Upper lobe of left lung (tissue), 6 donors: ENCODE results near the gene KIRREL3. TPM values are rescaled to one million over a fixed set of nuclear protein-coding genes. Genes with fewer than 3 reads are reported as not detected.

Experiments used
- ATAC-seq, 2 donors: fragments of 200-7000 bp; cut with Tn5 transposase; one replicate each; pipeline ENCODE4 v1.9.1; 2022; ENCODE audit warnings: mild to moderate bottlenecking in 2 of 2, moderate library complexity in 2 of 2; ENCODE audit not compliant: low FRiP score in 2 of 2
- DNase-seq, 2 donors: peaks; one replicate each; pipeline ENCODE4 v3.0.0-alpha.2; 2019 to 2020
- H3K27ac ChIP-seq, 4 donors: fragments of 200-600 bp; sonication (generic); one replicate each; pipeline ENCODE4 v1.5.1; 2016 to 2019
- H3K27me3 ChIP-seq, 4 donors: fragments of 200-600 bp; sonication (generic); one replicate each; pipeline ENCODE4 v1.5.1; 2017 to 2019
- H3K36me3 ChIP-seq, 4 donors: fragments of 200-600 bp; sonication (generic); one replicate each; pipeline ENCODE4 v1.5.1; 2016 to 2019
- H3K4me1 ChIP-seq, 4 donors: fragments of 200-600 bp; sonication (generic); one replicate each; pipeline ENCODE4 v1.5.1; 2018 to 2019
- H3K4me3 ChIP-seq, 4 donors: fragments of 200-600 bp; sonication (generic); one replicate each; pipeline ENCODE4 v1.5.1; 2017 to 2019; ENCODE audit warnings: mild to moderate bottlenecking in 2 of 4, moderate library complexity in 1 of 4
- H3K9me3 ChIP-seq, 4 donors: fragments of 200-600 bp; sonication (generic); one replicate each; pipeline ENCODE4 v1.5.1; 2018 to 2019
- EP300 ChIP-seq, 4 donors: sonication (generic); formaldehyde crosslinking; IDR thresholded peaks; one replicate each; pipeline ENCODE4 v1.5.1; 2017; ENCODE audit warnings: antibody characterized with exemption in 4 of 4, control low read depth in 2 of 4
- POLR2A ChIP-seq, 4 donors: fragments of 450-650 bp; IDR thresholded peaks; one replicate each; pipeline ENCODE4 v1.5.1; 2016 to 2017; ENCODE audit warnings: antibody characterized with exemption in 4 of 4, mild to moderate bottlenecking in 2 of 4
- POLR2AphosphoS5 ChIP-seq, 2 donors: sonication (generic); formaldehyde crosslinking; IDR thresholded peaks; one replicate each; pipeline ENCODE4 v1.5.1; 2017; ENCODE audit warnings: antibody characterized with exemption in 2 of 2
- WGBS, 2 donors: methylation state at CpG; one replicate each; pipeline ENCODE4 v1.1.5; 2017 to 2018; 5-methylcytosine and 5-hydroxymethylcytosine counted together
- total RNA-seq, 6 donors: library from RNA; depleted of rRNA in 4 of 6; stranded (reverse); fragments of >200 nt in 4 of 6; gene quantifications; one replicate each; pipeline versions ENCODE4 v1.1.0 to v1.2.1, GENCODE V29; 2016 to 2021
- TF ChIP-seq, protein P1 (sequence below), 6 experiments: fragments of 450-650 bp in 4 of 6; fragments of 200-600 bp in 2 of 6; sonication (generic) in 2 of 6; IDR thresholded peaks; one replicate each; pipeline ENCODE4 v1.5.1; 2016 to 2019; ENCODE audit warnings: antibody characterized with exemption in 6 of 6
- donor health status: DM: no; HTN: no; CAD: no; lungs with moderate emphysema.
- donor health status: DM: no; HTN: yes; CAD: no; lungs with severe emphysema.

Gene KIRREL3
- total RNA-seq, 6 donors from 2014 or later, result 0.22 to 0.24 TPM; not detected in 4

DNA sequence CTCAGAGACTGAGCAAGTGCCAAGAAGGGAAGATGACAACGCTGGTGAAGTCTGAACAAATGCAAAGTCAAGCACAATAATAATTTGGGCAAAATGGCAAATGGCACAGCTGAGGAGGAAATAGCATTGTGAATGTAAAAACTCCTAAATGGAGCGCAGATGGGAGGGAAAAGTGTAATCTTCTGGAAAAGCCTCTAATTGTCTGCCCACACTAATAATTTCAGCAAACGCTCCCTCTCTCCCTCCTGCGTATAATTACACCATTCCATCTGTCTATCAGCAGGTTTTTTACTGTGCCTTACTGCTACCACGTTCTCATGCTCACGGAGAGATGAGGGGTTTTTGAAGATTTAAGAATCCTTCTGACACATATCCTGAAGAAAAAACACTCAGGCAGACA, 302.6 kb downstream of the KIRREL3 start:
- WGBS, 2 donors, result 87 to 89% methylated on average over 6 of the region's 6 CpGs
- Histone ChIP-seq H3K9me3 (no peaks in the 10 kb centered on the region), H3K27me3 (no peaks in the 10 kb centered on the region), H3K36me3 (no peaks in the 10 kb centered on the region), H3K4me3 (no peak overlapping the region), H3K4me1 (no peaks in the 10 kb centered on the region), H3K27ac (no peak overlapping the region)
- DNase-seq, result no peak
- no peak for TF ChIP-seq POLR2A (IDR thresholded peaks at IDR 0.05)
- TF ChIP-seq POLR2AphosphoS5 (IDR thresholded peaks at IDR 0.05), result no peak
- TF ChIP-seq EP300 (IDR thresholded peaks at IDR 0.05), result no peak
- TF ChIP-seq, protein P1, sequence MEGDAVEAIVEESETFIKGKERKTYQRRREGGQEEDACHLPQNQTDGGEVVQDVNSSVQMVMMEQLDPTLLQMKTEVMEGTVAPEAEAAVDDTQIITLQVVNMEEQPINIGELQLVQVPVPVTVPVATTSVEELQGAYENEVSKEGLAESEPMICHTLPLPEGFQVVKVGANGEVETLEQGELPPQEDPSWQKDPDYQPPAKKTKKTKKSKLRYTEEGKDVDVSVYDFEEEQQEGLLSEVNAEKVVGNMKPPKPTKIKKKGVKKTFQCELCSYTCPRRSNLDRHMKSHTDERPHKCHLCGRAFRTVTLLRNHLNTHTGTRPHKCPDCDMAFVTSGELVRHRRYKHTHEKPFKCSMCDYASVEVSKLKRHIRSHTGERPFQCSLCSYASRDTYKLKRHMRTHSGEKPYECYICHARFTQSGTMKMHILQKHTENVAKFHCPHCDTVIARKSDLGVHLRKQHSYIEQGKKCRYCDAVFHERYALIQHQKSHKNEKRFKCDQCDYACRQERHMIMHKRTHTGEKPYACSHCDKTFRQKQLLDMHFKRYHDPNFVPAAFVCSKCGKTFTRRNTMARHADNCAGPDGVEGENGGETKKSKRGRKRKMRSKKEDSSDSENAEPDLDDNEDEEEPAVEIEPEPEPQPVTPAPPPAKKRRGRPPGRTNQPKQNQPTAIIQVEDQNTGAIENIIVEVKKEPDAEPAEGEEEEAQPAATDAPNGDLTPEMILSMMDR (IDR thresholded peaks at IDR 0.05), result no peak
- no peak for ATAC-seq

DNA sequence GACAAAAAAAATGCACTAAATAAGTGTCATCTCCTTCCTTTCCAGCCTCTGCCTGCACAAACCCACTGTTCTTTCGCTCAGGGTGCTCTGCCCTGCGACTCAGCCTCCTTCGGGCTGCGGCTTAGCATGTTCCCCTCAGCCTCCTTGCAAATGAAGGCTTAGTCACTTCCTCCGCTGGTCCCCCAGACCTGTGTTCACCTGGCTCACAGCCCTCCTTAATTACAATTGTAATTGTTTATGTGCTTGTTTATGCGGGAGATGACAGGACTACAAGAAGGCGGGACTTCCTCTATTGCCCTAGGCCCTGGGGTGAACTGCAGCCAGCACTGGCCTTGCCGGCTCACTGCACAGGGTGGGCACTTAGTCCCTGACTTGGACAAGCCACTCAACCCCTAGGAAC, 303.6 kb downstream of the KIRREL3 start:
- H3K4me1 ChIP-seq, result no peaks in the 10 kb centered on the region
- ATAC-seq, result no peak
- no peak for DNase-seq
- no peaks in the 10 kb centered on the region for H3K36me3 ChIP-seq
- no peaks in the 10 kb centered on the region for H3K9me3 ChIP-seq
- WGBS, 2 donors, result 89 to 95% methylated on average over 8 of the region's 8 CpGs
- no peaks in the 10 kb centered on the region for H3K27me3 ChIP-seq
- H3K4me3 ChIP-seq, result no peak overlapping the region
- TF ChIP-seq, protein P1 (IDR thresholded peaks at IDR 0.05), result no peak
- TF ChIP-seq EP300 (IDR thresholded peaks at IDR 0.05) (no peak), POLR2A (IDR thresholded peaks at IDR 0.05) (no peak), POLR2AphosphoS5 (IDR thresholded peaks at IDR 0.05) (no peak)
- H3K27ac ChIP-seq, result no peak overlapping the region

DNA sequence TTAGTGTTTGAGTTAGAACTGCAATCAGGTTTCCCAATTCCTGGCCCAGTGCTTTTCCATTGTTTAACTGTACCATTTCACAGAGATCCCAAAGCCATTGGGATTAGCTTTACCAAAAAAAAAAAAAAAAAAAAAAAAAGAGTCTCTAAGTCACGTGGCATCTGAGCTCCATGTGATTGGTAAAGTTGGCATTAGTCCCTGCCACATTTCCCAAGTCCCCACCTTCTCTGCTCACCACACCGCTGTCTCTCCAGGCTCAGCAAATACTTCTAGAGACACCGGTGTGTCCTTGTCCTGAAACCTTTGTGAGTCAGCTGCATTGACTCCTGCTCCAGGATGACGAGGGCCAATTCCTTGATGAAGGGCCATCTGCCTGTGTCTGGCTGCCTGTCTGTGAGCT, 305.3 kb downstream of the KIRREL3 start:
- H3K36me3 ChIP-seq, result no peaks in the 10 kb centered on the region
- H3K9me3 ChIP-seq, result no peaks in the 10 kb centered on the region
- no peaks in the 10 kb centered on the region for H3K27me3 ChIP-seq
- ATAC-seq (no peak), DNase-seq (no peak)
- H3K4me1 ChIP-seq, result no peaks in the 10 kb centered on the region
- no peak overlapping the region for H3K4me3 ChIP-seq
- H3K27ac ChIP-seq, result no peak overlapping the region
- 67 to 73% methylated on average over 4 of the region's 4 CpGs for WGBS, 2 donors
- no peak for TF ChIP-seq EP300 (IDR thresholded peaks at IDR 0.05)
- TF ChIP-seq, protein P1 (IDR thresholded peaks at IDR 0.05), result no peak
- no peak for TF ChIP-seq POLR2A (IDR thresholded peaks at IDR 0.05)
- TF ChIP-seq POLR2AphosphoS5 (IDR thresholded peaks at IDR 0.05), result no peak

DNA sequence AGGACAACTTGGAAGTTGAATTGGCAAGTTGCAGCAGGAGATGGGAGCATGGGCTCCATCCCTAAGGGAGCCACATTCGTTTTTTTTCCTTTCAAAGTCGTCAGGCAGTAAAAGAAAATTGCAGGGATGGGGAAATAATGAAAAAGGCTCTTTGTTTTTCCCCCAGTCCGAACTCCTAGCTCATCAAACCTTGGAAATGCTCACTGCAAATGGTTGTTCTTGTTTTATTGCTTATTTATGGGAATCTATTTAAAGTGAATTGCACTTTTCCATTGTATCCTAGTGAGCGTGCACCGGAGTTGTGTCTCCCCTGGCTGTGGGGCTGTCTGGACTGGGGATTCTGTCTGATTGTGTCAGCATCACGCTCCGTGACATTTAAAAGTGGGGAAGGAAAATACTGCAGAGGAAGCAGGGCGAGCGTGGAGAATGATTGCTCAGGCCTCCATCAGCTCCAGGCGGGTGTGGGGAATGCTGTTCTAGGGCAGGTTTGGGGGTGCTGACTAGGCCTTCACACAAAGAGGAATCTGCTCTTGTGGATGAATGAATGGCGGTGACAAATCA, 306.4 kb downstream of the KIRREL3 start:
- H3K9me3 ChIP-seq, result no peaks in the 10 kb centered on the region
- H3K4me3 ChIP-seq, result no peak overlapping the region
- DNase-seq (no peak), ATAC-seq (no peak)
- H3K36me3 ChIP-seq, result no peaks in the 10 kb centered on the region
- WGBS, 2 donors, result 87 to 88% methylated on average over 11 of the region's 11 CpGs
- no peak overlapping the region for H3K27ac ChIP-seq
- TF ChIP-seq POLR2A (IDR thresholded peaks at IDR 0.05) (no peak), POLR2AphosphoS5 (IDR thresholded peaks at IDR 0.05) (no peak), EP300 (IDR thresholded peaks at IDR 0.05) (no peak)
- TF ChIP-seq, protein P1 (IDR thresholded peaks at IDR 0.05), result no peak
- no peaks in the 10 kb centered on the region for H3K27me3 ChIP-seq
- H3K4me1 ChIP-seq, result no peaks in the 10 kb centered on the region

DNA sequence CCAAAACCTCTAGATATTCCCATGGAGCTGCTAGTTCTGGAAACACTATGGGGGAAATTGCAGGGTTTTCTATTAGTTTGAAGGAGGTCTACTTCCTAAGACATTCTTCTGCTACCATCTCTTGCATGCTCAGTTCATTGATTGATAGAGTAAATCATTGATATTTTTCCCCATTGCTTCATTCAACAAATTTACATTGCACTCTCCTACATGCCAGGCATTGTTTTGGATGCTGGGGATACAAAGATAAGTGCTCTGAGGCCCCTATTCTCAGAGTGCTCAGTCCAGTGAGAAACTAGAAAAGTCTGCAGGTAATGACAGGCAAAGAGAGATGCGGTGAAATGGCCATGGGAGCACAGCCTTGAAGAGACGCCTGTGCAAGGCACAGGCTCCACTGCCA, 313.1 kb downstream of the KIRREL3 start:
- Histone ChIP-seq H3K4me1 (no peaks in the 10 kb centered on the region), H3K27me3 (no peaks in the 10 kb centered on the region), H3K9me3 (no peaks in the 10 kb centered on the region), H3K4me3 (no peak overlapping the region), H3K36me3 (no peaks in the 10 kb centered on the region), H3K27ac (no peak overlapping the region)
- no peak for ATAC-seq
- 88 to 91% methylated on average over 2 of the region's 2 CpGs for WGBS, 2 donors
- no peak for DNase-seq
- TF ChIP-seq POLR2AphosphoS5 (IDR thresholded peaks at IDR 0.05), result no peak
- TF ChIP-seq, protein P1 (IDR thresholded peaks at IDR 0.05), result no peak
- TF ChIP-seq EP300 (IDR thresholded peaks at IDR 0.05), result no peak
- no peak for TF ChIP-seq POLR2A (IDR thresholded peaks at IDR 0.05)
